ENCODE results near the gene GPC5. TPM values are rescaled to one million over a fixed set of nuclear protein-coding genes. Genes with fewer than 3 reads are reported as not detected.

Gene GPC5
- total RNA-seq, 4 donors from 2014 or later: 0.24 to 30.8 (median 1.8) TPM; not detected in 1

DNA sequence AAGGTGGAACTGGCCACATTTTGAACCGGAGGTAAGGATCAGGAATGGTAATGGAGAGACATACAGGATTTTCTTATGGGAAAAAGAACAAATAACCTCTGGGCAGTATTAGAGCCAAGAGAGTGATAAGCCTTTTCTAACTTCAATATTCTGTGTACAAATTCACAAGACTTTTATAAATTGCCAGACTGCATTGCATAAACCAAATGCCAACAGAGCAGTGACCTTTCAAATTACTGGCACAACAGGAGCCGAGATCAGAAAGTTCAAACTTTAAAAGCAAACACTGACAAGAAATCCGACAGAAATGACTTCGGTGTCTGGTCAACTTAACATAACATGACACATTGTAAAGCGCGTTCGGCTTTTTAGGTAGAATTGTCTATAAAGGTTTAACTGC is 737.1 kb downstream of the GPC5 start:
- Histone ChIP-seq H3K4me3 (no peak overlapping the region), H3K27ac (no peak overlapping the region), H3K4me1 (no peaks in the 10 kb centered on the region), H3K27me3 (no peaks in the 10 kb centered on the region), H3K36me3 (no peaks in the 10 kb centered on the region), H3K9me3 (no peaks in the 10 kb centered on the region)
- TF ChIP-seq POLR2A (IDR thresholded peaks at IDR 0.05) (no peak), CTCF (IDR thresholded peaks at IDR 0.05) (no peak)
- no peak for DNase-seq
- intact Hi-C loops (cut with DNase I; ENCODE audit: low total_unique reads): no loop called here

GRCh38 chr13:92136449-92137155 is 738.2 kb downstream of the GPC5 start:
- Histone ChIP-seq H3K27ac (no peak overlapping the region), H3K4me3 (no peak overlapping the region), H3K27me3 (no peaks in the 10 kb centered on the region), H3K9me3 (no peaks in the 10 kb centered on the region), H3K36me3 (no peaks in the 10 kb centered on the region), H3K4me1 (no peaks in the 10 kb centered on the region)
- intact Hi-C loops (cut with DNase I; ENCODE audit: low total_unique reads): no loop called here
- DNase-seq: no peak
- TF ChIP-seq CTCF (IDR thresholded peaks at IDR 0.05) (no peak), POLR2A (IDR thresholded peaks at IDR 0.05) (no peak)

- Histone ChIP-seq H3K27me3 (no peaks in the 10 kb centered on the region), H3K36me3 (no peaks in the 10 kb centered on the region), H3K27ac (no peak overlapping the region), H3K4me1 (no peaks in the 10 kb centered on the region), H3K4me3 (no peak overlapping the region), H3K9me3 (no peaks in the 10 kb centered on the region)
- TF ChIP-seq CTCF (IDR thresholded peaks at IDR 0.05): no peak
- no peak for TF ChIP-seq POLR2A (IDR thresholded peaks at IDR 0.05)
- no peak for DNase-seq
- intact Hi-C loops (cut with DNase I; ENCODE audit: low total_unique reads): no loop called here
Observed at GRCh38 chr13:92137520-92137919, 739.1 kb downstream of the GPC5 start.

GRCh38 chr13:92143766-92144165 is 745.3 kb downstream of the GPC5 start:
- no peak for DNase-seq
- H3K27me3 ChIP-seq: no peaks in the 10 kb centered on the region

More at GRCh38 chr13:92143766-92144165, 745.3 kb downstream of the GPC5 start:
- Histone ChIP-seq H3K27ac (no peak overlapping the region), H3K36me3 (no peaks in the 10 kb centered on the region), H3K9me3 (no peaks in the 10 kb centered on the region), H3K4me1 (no peaks in the 10 kb centered on the region), H3K4me3 (no peak overlapping the region)
- intact Hi-C loops (cut with DNase I; ENCODE audit: low total_unique reads): no loop called here
- TF ChIP-seq CTCF (IDR thresholded peaks at IDR 0.05) (no peak), POLR2A (IDR thresholded peaks at IDR 0.05) (no peak)

Data from uterus (tissue), 4 donors.